ENCODE measurements around the gene ZSCAN22.
A peak's percentile ranks its signal among the peaks of the same experiment; 100 is the strongest.
"Not testable (repeated sequence)": the region's sequence is repeated elsewhere in the genome, so short reads cannot be mapped to it uniquely, and the experiment has no call there.

The ZSCAN22 gene

DNA sequence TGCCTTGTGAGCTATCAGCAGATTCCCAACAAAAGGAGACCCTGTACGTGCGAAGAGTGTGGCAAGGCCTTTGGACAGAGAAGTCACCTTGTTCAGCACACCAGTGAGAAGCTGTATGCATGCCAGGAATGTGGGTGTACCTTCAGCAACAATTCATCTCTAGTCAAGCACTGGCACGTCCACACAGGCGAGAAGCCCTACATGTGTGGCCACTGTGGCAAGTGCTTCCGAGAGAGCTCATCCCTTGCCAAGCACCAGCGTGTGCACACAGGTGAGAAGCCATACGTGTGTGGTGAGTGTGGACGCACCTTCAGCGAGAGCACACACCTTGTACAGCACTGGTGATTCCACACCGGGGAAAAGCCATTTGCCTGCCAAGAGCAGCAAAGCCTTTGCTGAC lies 7.6 kb upstream of the ZSCAN22 start:
- no peak for DNase-seq

DNA sequence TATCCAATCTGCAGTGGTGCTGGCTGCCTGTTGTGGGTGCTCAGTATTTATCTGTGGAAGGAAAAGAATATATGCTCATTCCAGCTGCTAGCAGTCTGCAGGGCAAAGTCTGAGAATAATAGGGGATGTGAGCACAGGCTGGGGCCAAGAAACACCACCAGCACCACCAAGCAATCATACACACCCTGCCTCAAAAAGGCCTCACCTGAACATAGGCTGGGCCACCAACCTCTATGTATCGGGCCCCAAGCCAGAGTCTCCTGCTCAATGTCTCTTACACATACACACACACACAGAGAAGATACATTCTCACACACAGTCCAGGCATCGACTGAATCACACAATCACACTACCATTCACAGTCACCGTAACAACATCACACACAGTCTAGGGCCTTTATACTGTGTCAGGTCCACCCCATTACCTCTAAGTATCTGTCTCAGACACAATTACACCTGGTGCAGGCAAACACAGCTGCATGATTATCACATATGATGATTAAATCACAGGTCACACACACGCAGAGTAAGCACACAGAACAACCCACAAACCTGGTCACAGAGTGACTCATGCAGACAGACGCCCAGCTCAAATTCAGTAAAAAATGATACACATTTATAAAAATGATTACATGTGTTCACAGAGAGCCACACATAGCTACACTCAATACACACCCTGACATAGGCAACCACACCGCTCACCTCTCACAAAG lies 1.3 kb upstream of the ZSCAN22 start:
- DNase-seq, result no peak

DNA sequence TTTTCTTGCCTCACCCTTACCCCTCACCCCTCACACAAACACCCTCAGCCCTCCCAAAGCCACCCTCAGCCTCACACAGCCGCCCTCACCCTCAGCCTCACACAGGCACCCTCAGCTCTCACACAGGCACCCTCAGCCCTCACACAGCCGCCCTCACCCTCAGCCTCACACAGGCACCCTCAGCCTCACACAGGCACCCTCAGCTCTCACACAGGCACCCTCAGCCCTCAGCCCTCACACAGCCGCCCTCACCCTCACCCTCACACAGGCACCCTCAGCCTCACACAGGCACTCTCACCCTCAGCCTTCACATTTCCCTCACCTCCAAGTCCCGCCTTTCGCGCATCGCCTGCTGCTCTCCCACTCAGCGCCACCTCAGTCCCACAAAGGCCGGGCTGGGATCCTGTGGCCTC lies 287 bp upstream of the ZSCAN22 start:
- no peak for DNase-seq

DNA sequence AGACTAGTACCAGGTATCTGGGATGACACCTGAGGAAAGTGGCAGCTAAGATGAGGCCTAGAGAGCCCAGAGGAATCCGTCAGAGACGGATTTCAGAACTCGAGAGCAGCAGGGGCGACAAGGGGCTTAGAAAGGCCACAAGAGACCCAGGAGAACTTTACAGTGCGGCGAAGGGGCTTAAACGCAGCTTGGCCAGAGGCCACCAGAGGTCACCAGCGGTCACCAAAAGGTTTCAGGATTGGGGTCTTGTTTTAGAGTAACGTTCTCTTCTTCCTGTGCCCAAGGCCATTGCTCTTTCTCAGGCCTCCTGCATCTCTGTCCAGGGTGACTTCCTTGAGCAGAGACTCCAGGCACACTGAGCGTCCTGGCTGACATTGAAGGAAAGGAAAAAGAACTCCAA lies 2.2 kb downstream of the ZSCAN22 start:
- no peak for DNase-seq

DNA sequence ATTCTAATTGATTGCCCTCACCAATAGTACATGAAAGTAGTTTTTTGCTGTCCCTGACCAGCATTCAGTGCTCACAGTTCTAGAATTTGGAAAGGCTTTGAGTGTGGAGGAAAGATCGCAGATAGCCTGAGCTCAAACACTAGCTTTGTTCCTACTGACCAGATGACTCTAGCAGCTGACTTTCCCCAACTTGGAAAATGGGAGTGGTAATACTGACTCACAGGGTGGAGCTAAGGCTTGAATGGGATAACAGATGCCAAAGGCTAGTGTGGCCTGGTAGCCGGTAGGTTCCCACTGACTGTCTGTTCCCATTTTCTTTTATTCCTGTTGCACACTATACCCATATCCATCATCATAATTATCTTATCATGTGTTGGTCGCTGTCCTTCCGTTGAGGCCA lies 3.7 kb downstream of the ZSCAN22 start:
- DNase-seq, result no peak

DNA sequence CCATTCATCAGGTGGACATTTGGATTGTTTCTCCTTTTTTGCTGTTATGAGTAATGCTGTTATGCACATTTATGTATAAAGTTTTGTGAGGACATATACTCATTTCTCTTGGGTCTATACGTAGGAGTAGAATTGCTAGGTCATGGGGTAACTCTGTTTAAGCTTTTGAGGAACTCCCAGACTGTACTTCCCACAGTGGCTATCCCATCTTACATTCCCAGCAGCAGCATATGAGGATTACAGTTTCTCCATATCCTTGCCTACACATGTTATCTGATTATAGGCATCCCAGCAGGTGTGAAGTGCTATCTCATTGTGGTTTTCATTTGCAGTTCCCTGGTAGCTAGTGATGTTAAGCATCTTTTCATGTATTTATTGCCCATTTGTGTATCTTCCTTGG lies 5.9 kb downstream of the ZSCAN22 start:
- no peak for DNase-seq

DNA sequence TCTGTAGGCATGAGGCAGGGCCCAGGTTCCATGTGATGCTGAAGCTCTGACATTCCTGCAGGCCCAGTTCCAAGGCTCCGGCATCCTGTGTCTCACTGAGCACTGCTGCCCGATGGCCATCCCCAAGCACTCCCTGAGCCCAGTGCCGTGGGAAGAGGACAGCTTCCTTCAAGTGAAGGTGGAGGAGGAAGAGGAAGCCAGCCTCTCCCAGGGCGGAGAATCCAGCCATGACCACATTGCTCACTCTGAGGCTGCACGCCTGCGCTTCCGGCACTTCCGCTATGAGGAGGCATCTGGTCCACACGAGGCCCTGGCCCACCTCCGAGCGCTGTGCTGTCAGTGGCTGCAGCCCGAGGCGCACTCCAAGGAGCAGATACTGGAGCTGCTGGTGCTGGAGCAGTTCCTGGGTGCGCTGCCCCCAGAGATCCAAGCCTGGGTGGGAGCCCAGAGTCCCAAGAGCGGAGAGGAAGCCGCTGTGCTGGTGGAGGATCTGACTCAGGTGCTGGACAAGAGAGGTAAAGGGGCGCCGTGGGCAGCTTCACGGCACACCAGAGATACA lies 8.0 kb downstream of the ZSCAN22 start:
- no peak for DNase-seq

DNA sequence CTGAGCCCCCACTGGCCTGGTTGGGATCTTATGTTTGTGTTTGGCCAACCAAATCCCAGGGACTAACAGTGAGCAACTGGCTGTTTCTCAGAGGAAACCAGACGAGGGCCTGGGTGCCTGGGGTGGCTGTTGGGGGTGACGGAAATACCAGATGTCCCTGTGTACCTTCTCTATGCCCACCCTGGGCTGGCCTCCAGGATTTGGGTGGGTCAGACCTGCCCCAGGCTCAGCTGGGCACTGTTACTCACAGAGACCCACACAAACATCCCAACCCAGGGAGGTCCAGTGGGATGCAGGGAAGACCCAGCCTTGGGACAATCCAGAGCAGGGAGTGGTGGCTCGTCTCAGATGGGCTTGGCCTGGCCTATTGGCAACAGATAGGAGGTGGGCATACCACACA lies 8.8 kb downstream of the ZSCAN22 start:
- no peak for DNase-seq

DNA sequence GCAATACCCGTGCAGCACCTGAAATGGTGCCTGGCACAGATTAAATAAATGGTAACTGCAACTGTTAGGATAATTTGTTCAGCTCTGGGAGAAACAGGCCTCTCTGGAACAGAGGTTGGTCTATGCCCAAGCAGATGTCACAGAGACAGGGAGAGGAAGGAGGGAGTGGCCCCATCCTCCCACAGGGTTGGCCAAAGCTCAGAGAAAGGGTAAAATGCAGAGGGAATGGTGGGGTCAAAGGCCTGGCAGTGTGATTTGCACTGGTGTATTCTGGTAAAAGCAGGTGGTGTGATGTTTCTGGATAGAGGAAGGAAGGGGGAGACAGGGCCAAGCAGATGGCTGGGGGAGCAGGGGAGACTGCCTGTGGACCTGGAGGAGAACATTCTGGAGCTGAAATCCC lies 9.4 kb downstream of the ZSCAN22 start:
- DNase-seq, result no peak

DNA sequence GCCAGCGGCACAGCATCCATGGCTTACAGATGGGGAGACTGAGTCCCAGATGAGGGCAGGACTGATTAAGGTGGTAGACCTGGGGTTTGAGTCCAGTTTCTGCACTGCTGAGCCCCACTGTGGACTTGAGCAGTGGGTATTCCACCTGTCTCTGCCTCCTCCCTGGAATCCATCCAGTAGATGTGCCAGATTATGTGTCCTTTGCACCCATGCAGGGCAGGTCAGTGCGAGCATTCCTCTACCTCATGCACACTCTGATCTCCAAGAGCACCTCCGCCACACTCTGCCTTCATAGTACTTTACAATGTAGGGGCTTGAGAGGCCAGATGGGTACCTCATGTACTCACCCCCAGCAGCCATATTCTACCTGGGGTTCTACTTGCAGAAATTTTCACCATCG lies 10.0 kb downstream of the ZSCAN22 start:
- DNase-seq, result no peak

DNA sequence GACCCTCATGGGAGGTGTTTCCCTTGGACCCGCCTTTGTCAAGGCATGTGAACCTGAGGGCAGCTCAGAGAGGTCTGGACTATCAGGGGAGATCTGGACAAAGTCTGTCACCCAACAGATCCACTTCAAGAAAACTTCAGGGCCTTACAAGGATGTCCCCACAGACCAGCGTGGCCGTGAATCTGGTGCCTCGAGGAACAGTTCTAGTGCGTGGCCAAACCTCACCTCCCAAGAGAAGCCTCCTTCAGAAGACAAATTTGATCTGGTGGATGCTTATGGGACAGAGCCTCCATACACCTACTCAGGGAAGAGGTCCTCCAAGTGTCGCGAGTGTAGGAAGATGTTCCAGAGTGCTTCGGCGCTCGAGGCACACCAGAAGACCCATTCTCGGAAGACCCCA lies 11.5 kb downstream of the ZSCAN22 start:
- DNase-seq, result no peak

DNA sequence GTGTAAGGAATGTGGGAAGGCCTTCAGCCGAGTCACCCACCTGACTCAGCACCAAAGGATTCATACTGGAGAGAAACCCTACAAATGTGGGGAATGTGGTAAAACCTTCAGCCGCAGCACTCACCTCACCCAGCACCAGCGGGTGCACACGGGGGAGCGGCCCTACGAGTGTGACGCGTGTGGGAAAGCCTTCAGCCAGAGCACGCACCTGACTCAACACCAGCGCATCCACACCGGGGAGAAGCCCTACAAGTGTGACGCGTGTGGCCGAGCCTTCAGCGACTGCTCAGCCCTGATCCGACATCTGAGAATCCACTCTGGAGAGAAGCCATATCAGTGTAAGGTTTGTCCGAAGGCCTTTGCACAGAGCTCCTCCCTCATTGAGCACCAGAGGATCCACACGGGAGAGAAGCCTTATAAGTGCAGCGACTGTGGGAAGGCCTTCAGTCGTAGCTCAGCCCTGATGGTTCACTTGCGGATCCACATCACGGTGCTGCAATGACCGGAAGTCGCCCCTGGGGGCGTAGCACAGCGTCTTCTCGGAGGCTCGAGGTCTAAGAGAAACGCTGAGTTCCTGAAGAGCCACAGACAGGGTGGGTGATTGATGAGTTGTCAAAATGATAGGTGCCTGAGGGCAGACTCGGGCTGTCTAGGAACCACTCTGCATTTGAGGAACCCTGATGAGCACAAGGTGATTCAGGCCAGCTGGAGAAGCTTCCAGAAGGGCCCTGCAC lies 12.2 kb downstream of the ZSCAN22 start:
- no peak for DNase-seq

DNA sequence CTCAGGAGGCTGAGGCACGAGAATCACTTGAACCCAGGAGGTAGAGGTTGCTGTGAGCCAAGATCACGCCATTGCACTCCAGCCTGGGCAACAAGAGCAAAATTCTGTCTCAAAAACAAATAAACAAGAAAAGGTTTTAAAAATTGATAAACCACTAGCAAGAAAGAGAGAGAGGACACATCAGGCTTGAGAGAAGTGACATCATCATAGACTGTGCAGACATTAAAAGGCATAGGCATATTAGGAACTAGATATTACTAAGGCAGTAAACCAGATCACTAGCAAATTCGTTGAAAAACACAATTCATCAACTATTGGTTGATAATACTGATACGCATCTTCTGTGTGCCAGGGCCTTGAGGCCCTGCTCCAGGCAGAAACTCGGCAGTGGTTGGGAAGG lies 18.8 kb downstream of the ZSCAN22 start:
- DNase-seq, result no peak

DNA sequence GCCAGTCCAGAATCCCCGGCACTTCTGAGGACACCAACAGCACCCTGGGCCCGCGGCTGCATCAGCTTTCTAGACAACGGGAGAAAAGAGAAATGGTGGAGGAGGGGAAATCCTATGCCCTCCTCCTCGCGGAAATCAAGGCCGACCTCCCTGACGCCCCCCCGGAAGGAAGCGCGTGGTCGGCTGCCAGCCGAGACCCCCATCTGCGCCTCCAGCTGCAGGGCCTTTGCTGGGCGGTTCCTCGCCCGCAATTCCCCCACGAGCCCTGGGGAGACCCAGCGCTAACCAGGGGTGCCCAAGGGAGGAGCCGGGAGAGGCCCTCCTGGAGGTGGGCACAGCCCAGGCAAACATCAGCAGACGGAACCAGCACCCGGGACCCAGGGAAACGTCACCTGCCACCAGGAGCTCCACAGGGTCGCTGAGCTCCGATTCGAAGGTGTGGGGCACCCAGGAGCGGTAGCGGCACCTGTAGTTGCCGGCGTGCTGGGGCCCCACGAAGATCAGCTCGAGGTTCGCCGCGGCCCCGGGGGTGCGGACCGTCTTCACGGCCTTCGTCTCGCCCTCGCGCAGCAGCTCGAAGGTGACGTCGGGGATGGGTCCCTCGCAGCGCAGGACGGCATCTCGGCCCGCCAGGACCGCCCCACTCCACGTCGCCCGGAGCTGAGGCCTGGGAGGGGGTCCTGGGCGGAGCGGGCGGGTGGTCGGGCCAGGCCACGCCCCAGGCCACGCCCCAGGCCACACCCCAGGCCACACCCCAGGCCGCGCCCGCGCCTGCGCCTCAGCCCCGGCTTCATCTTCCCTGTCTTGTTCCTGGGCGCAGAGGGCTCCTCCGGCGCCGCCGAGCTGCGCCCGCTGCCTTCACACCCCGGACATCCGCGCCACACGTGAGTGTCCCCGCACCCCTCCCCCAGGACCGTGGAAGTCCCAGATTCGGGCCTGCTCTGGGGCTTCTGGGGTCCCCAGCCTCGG lies 20.5 kb downstream of the ZSCAN22 start:
- DNase-seq, result peak; percentile 51 to 85

DNA sequence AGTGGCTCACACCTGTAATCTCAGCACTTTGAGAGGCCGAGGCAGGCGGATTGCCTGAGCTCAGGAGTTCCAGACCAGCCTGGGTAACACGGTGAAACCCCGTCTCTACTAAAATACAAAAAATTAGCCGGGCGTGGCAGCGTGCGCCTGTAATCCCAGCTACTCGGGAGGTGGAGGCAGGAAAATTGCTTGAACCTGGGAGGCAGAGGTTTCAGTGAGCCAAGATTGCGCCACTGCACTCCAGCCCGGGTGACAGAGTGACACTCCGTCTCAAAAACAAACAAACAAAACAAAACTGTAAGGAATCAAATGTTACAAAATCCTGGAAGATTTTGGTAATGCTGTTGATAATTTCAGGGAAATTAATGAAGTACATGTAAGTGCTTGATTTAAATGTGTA lies 21.3 kb downstream of the ZSCAN22 start:
- not testable (repeated sequence) for DNase-seq

DNA sequence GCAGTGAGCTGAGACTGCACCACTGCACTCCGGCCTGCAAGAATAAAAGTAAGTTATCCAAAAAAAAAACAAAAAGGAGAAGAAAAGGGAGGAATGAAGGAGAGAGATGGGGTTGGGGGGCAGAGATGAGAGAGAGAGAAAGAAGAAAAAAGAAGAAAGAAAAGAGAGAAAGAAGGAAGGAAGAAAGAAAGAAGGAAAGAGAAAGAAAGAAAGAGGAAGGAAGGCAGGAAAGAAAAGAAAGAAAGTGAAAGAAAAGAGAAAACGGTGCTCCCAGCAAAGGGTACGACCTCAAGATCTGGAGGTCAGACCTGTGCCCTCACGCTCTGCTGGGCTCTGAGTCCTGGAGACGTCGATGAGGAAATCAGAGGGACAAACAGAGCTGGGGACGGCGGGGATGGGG lies 22.8 kb downstream of the ZSCAN22 start:
- no peak for DNase-seq

DNA sequence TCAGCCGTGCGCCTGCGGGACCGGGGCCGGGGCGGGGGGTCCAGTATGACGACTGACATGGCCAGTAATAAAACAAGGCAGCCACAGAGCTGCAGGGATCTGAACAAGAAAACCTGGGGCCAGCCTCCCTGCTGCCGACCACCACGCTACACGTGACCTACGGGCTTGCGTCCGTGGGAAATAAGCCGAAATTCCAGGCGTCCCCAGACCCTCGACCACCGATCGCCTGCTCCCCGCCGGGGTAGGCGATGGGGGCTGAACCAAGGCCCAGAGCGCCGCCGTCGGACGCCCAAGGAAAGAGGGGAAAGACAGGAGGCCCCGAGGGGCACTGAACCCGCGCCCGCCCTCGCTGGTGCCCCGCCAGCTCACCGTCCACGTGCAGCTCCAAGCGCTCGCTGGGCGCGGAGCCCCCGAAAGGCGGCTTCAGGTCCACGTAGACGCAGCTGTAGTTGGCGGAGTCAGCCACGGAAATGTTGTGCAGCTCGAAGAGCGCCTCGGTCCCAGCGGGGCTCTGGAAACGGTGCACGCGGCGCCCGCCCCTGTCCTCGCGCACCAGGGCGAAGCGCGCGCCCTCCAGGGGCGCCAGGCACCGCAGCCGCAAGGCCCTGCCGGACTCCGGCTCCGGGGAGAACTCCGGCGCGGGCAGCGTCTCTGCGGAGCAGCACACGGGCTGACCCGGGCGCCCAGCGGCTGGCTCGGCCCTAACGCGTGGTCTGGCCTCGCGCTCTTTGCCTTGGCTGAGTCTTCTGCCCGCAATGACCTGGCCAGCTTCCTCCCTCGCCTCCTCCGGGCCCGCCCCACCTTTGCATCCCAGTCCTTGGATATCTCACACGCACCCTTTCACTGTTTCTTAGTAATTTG lies 23.4 kb downstream of the ZSCAN22 start:
- no peak for DNase-seq

DNA sequence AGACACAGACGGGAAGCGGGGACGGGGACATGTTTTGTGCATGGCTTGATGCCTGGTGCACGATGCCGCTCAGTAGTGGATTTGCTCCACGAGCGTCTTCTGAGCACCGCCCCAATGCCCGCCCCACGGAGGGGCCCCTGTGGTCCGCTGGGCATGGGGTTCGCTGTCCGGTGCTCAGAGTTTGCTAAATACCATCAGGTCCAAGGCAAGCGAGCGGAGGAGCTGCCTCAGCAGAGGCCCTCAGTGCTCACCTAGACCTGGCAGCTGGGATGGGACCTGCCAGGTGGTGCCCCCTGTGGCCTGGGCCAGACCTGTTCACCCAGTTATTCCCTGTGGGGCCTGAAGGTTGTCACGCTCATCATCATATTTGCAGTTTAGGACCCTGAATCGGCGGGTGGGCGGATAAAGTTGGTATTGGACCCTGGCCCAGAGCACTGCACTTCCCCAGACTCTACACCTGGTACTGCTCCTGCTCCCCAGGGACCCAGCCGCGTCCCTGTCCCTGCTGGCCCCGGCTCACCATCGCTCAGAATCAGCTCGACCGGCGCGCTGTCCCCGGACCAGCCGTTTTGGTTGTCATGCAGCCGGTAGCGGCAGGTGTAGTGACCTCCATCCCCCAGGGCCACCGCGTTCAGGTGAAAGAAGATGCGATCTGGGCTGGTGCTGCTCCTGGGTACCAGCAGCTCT lies 24.2 kb downstream of the ZSCAN22 start:
- no peak for DNase-seq

DNA sequence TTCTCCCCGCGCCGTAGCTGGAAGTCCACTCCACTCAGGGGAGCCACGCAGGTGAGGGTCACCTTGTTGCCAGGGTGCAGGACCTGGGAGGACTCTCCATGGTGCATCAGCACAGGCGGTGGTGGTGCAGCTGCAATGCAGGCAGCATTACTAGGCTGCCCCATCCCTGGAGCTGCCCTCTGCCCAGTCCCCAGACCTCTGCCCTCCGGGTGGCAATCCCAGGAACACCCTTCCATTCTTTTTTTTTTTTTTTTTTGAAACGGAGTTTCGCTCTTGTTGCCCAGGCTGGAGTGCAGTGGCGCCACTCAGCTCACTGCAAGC lies 24.7 kb downstream of the ZSCAN22 start:
- DNase-seq, result no peak

DNA sequence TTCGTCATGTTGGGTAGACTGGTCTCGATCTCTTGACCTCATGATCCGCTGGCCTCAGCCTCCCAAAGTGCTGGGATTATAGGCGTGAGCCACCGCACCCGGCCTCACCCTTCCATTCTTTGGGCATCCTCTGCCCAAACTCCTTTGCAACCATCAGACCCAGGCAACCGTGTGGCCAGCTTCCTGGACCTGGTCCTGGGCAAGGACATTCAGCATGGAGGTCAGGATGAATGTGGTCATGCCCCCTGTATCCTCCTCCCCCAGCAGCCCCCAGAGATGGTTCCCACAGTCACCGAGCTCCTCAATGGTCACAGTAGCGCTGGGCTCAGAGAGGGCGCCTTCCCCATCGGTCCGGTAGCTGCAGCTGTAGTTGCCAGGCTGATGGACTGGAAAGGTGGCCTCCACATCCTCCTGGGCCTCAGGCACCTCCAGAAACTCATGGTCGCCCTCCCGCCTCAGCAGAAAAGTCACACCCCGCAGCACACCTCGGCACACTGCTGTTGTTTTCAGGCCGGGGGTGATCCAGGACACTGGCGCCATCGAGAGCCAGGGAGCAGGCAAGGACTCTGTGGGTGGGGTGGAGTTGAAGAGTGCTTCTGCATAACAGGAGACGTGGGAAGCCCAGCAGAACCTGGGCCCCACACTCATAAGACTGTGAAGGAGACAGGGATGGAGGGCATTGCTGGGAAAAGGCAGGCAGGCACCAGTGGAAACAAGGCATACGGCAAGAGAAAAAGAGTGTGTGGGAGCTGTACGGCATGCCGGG lies 25.4 kb downstream of the ZSCAN22 start:
- no peak for DNase-seq

Measured in NCI-H446 (cell line).